K562 (cell line): ENCODE results near the gene CTCF. TPM values are rescaled to one million over a fixed set of nuclear protein-coding genes. Genes with fewer than 3 reads are reported as not detected.
A peak's percentile ranks its signal among the peaks of the same experiment; 100 is the strongest.

Experiments used
- ARID3B ChIP-seq: fragments of 250-450 bp; sonication (Bioruptor Pico); IDR thresholded peaks from 2 replicates; pipeline ENCODE4 v1.4.0; 2020; ENCODE audit warnings: borderline replicate concordance
- CC2D1A ChIP-seq: fragments of 450-650 bp; IDR thresholded peaks from 2 replicates; pipeline ENCODE4 v1.6.1; 2017; ENCODE audit warnings: mild to moderate bottlenecking
- ESRRA ChIP-seq: fragments of 450-650 bp; IDR thresholded peaks from 2 replicates; pipeline ENCODE4 v1.6.1; 2014; ENCODE audit warnings: low read depth, mild to moderate bottlenecking, moderate library complexity, borderline replicate concordance
- GABPA ChIP-seq: fragments of 200-800 bp; sonication (Bioruptor generic); conservative IDR thresholded peaks from 2 replicates; pipeline ENCODE4 v1.6.1; 2016; ENCODE audit warnings: low read depth, missing genetic modification characterization, missing compliant biosample characterization
- ILK ChIP-seq: fragments of 450-650 bp; IDR thresholded peaks from 2 replicates; pipeline ENCODE4 v1.6.1; 2016; ENCODE audit warnings: missing genetic modification characterization, low read depth, mild to moderate bottlenecking, missing compliant biosample characterization, moderate library complexity, borderline replicate concordance
- LCOR ChIP-seq: sonication (generic); formaldehyde crosslinking; IDR thresholded peaks from 2 replicates; pipeline ENCODE4 v1.8.0; 2022; ENCODE audit warnings: mild to moderate bottlenecking, missing genetic modification reagents
- MED1 ChIP-seq: sonication (generic); formaldehyde crosslinking; IDR thresholded peaks from 2 replicates; pipeline ENCODE4 v1.8.1; 2023; ENCODE audit warnings: missing genetic modification reagents, borderline replicate concordance
- MEF2D ChIP-seq: conservative IDR thresholded peaks from 2 replicates; pipeline ENCODE4 v1.6.1; 2016; ENCODE audit warnings: low read depth, missing genetic modification characterization, missing compliant biosample characterization
- MEIS2 ChIP-seq: fragments of 450-650 bp; IDR thresholded peaks from 2 replicates; pipeline ENCODE4 v1.6.1; 2014; ENCODE audit warnings: mild to moderate bottlenecking; ENCODE audit not compliant: partially characterized antibody
- MIER1 ChIP-seq: fragments of 450-650 bp; IDR thresholded peaks from 2 replicates; pipeline ENCODE4 v1.6.1; 2016; ENCODE audit warnings: antibody characterized with exemption, mild to moderate bottlenecking, low read depth
- NCOA1 ChIP-seq: fragments of 450-650 bp; IDR thresholded peaks from 2 replicates; pipeline ENCODE4 v1.6.1; 2016; ENCODE audit warnings: low read depth
- NCOR1 ChIP-seq: fragments of 450-650 bp; IDR thresholded peaks from 2 replicates; pipeline ENCODE4 v1.6.1; 2016; ENCODE audit warnings: mild to moderate bottlenecking, moderate library complexity
- NR4A1 ChIP-seq, 2 experiments: fragments of 250-450 bp in 1 of 2; fragments of 450-650 bp in 1 of 2; sonication (Bioruptor Pico) in 1 of 2; IDR thresholded peaks; 2 replicates each; pipeline versions ENCODE4 v1.4.0 to v1.6.1; 2016 to 2020; ENCODE audit warnings: mild to moderate bottlenecking in 2 of 2, missing compliant biosample characterization in 1 of 2, missing genetic modification characterization in 1 of 2, moderate library complexity in 1 of 2
- PHTF2 ChIP-seq: fragments of 250-450 bp; sonication (Bioruptor Pico); IDR thresholded peaks from 2 replicates; pipeline ENCODE4 v1.5.0; 2021; ENCODE audit warnings: mild to moderate bottlenecking
- POLR2AphosphoS5 ChIP-seq: IDR thresholded peaks from 2 replicates; pipeline ENCODE4 v1.6.1; 2011; ENCODE audit warnings: mild to moderate bottlenecking, low read depth, low read length, moderate library complexity; ENCODE audit not compliant: control insufficient read depth, insufficient read depth
- SP2 ChIP-seq: IDR thresholded peaks from 2 replicates; pipeline ENCODE4 v1.6.1; 2011; ENCODE audit warnings: mild to moderate bottlenecking, low read depth, low read length, moderate library complexity; ENCODE audit not compliant: poor library complexity, severe bottlenecking; ENCODE audit errors: extremely low read depth
- STAT5B ChIP-seq: fragments of 250-450 bp; sonication (Bioruptor Pico); IDR thresholded peaks from 2 replicates; pipeline ENCODE4 v1.8.0; 2021; ENCODE audit warnings: mild to moderate bottlenecking, inconsistent platforms
- ZFP36 ChIP-seq: fragments of 150-350 bp; IDR thresholded peaks from 2 replicates; pipeline ENCODE4 v1.6.1; 2018; ENCODE audit warnings: low read length, low read depth; ENCODE audit not compliant: partially characterized antibody
- ZNF12 ChIP-seq: sonication (generic); formaldehyde crosslinking; IDR thresholded peaks from 2 replicates; pipeline ENCODE4 v1.4.0; 2020; ENCODE audit warnings: mild to moderate bottlenecking, missing genetic modification reagents
- ZNF408 ChIP-seq: fragments of 250-450 bp; sonication (Bioruptor Pico); IDR thresholded peaks from 2 replicates; pipeline ENCODE4 v1.4.0; 2020; ENCODE audit warnings: low read depth, mild to moderate bottlenecking, moderate library complexity
- ZNF780A ChIP-seq: fragments of 250-450 bp; sonication (Bioruptor Pico); IDR thresholded peaks from 2 replicates; pipeline ENCODE4 v1.5.0; 2021; ENCODE audit warnings: mild to moderate bottlenecking
- ZSCAN32 ChIP-seq: fragments of 450-650 bp; formaldehyde crosslinking; IDR thresholded peaks from 2 replicates; pipeline ENCODE4 v1.4.0; 2020; ENCODE audit warnings: mild to moderate bottlenecking, moderate library complexity
- polyA plus RNA-seq, 8 experiments: library from polyadenylated mRNA; depleted of rRNA in 4 of 8; stranded (reverse) in 5 of 8; unstranded in 3 of 8; fragments of >200 nt; fragmentation: Nextera tagmentation in 2 of 8; fragmentation: Illumina TruSeq in 1 of 8; extraction: Ambion mirVana in 2 of 8; extraction: Trizol in 1 of 8; gene quantifications; 2 replicates each; pipeline versions ENCODE4 v1.2.1 to v1.2.3, GENCODE V29; 2011 to 2014; ENCODE audit warnings: inconsistent platforms in 1 of 8, missing spikeins in 1 of 8
- total RNA-seq, 7 experiments: library from RNA; depleted of rRNA in 6 of 7; stranded (reverse); fragments of >200 nt in 6 of 7; fragmentation: Illumina TruSeq in 2 of 7; extraction: Trizol in 2 of 7; gene quantifications; 2 replicates each; pipeline versions ENCODE4 v1.2.1 to v1.2.3, GENCODE V29; 2011 to 2021; ENCODE audit warnings: low replicate concordance in 1 of 7
- TF ChIP-seq, protein P1 (sequence below): IDR thresholded peaks from 3 replicates; pipeline ENCODE4 v1.6.1; 2011; ENCODE audit warnings: borderline replicate concordance, mild to moderate bottlenecking, moderate library complexity; ENCODE audit not compliant: insufficient read length; ENCODE audit errors: extremely low read depth

CTCF gene
- total and polyA plus RNA-seq, 9 of the 15 experiments (the other 6 are each of a cell fraction or from before 2014, with no cell fraction given) = 7.8 to 49.2 (median 33.9) TPM

- TF ChIP-seq NR4A1 (CRISPR knock-in tag; IDR thresholded peaks at IDR 0.05) (no peak), NR4A1 (tag; IDR thresholded peaks at IDR 0.05) (0 out of 2 replicates have a peak, but pooled peaks have one; percentile 50), MEIS2 (no peak), NCOA1 (no peak), ZNF780A (CRISPR knock-in tag) (no peak), STAT5B (CRISPR knock-in tag) (no peak), GABPA (tag) (no peak; the same call in 1 of the 2 replicates), NCOR1 (no peak), ZNF408 (CRISPR knock-in tag) (no peak), MEF2D (no peak), ILK (tag) (no peak), ZFP36 (no peak), ESRRA (0 out of 2 replicates have a peak, but pooled peaks have one; percentile 9), MED1 (CRISPR knock-in tag) (no peak), SP2 (no peak), POLR2AphosphoS5 (no peak), LCOR (CRISPR knock-in tag) (0 out of 2 replicates have a peak, but pooled peaks have one; percentile 67), ZNF12 (CRISPR knock-in tag) (no peak), PHTF2 (CRISPR knock-in tag) (no peak), ARID3B (no peak), ZSCAN32 (CRISPR knock-in tag) (no peak), MIER1 (no peak), CC2D1A (no peak)
- TF ChIP-seq, protein P1, sequence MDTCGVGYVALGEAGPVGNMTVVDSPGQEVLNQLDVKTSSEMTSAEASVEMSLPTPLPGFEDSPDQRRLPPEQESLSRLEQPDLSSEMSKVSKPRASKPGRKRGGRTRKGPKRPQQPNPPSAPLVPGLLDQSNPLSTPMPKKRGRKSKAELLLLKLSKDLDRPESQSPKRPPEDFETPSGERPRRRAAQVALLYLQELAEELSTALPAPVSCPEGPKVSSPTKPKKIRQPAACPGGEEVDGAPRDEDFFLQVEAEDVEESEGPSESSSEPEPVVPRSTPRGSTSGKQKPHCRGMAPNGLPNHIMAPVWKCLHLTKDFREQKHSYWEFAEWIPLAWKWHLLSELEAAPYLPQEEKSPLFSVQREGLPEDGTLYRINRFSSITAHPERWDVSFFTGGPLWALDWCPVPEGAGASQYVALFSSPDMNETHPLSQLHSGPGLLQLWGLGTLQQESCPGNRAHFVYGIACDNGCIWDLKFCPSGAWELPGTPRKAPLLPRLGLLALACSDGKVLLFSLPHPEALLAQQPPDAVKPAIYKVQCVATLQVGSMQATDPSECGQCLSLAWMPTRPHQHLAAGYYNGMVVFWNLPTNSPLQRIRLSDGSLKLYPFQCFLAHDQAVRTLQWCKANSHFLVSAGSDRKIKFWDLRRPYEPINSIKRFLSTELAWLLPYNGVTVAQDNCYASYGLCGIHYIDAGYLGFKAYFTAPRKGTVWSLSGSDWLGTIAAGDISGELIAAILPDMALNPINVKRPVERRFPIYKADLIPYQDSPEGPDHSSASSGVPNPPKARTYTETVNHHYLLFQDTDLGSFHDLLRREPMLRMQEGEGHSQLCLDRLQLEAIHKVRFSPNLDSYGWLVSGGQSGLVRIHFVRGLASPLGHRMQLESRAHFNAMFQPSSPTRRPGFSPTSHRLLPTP = no peak
Observed at GRCh38 chr16:67660564-67661028, 98.3 kb downstream of the CTCF start, which contains the start of gene PARD6A (continued).
